Measurements from ENCODE around the gene SHISA5.

Gene SHISA5

GRCh38 chr3:48429317-48429959, 74.5 kb downstream of the SHISA5 start:
- peak; percentile 43 for DNase-seq

GRCh38 chr3:48428572-48429316, 75.2 kb downstream of the SHISA5 start:
- DNase-seq = peak; percentile 34

GRCh38 chr3:48428088-48428571, 75.8 kb downstream of the SHISA5 start:
- DNase-seq = no peak

GRCh38 chr3:48427630-48427962, 76.4 kb downstream of the SHISA5 start:
- no peak for DNase-seq

GRCh38 chr3:48426944-48427629, 76.9 kb downstream of the SHISA5 start:
- DNase-seq = no peak

- no peak for DNase-seq
These were observed 77.5 kb downstream of the SHISA5 start for GRCh38 chr3:48426401-48426909.

GRCh38 chr3:48425281-48425812, 78.6 kb downstream of the SHISA5 start:
- no peak for DNase-seq

- DNase-seq = no peak
These were observed 79.9 kb downstream of the SHISA5 start for GRCh38 chr3:48423883-48424695.

GRCh38 chr3:48423241-48423882, 80.6 kb downstream of the SHISA5 start:
- DNase-seq = no peak

- no peak for DNase-seq
These were observed 81.3 kb downstream of the SHISA5 start for GRCh38 chr3:48422681-48423080.

GRCh38 chr3:48422272-48422671, 81.7 kb downstream of the SHISA5 start:
- DNase-seq = no peak

GRCh38 chr3:48420561-48420960, 83.4 kb downstream of the SHISA5 start:
- no peak for DNase-seq

GRCh38 chr3:48419597-48419996, 84.4 kb downstream of the SHISA5 start:
- DNase-seq = no peak

GRCh38 chr3:48419149-48419548, 84.8 kb downstream of the SHISA5 start:
- no peak for DNase-seq

- DNase-seq = no peak
These were observed 85.3 kb downstream of the SHISA5 start for GRCh38 chr3:48418651-48419050.

- DNase-seq = no peak
These were observed 85.8 kb downstream of the SHISA5 start for GRCh38 chr3:48418140-48418539.
